ENCODE measurements around the gene HOXD11.

HOXD11 gene

DNA sequence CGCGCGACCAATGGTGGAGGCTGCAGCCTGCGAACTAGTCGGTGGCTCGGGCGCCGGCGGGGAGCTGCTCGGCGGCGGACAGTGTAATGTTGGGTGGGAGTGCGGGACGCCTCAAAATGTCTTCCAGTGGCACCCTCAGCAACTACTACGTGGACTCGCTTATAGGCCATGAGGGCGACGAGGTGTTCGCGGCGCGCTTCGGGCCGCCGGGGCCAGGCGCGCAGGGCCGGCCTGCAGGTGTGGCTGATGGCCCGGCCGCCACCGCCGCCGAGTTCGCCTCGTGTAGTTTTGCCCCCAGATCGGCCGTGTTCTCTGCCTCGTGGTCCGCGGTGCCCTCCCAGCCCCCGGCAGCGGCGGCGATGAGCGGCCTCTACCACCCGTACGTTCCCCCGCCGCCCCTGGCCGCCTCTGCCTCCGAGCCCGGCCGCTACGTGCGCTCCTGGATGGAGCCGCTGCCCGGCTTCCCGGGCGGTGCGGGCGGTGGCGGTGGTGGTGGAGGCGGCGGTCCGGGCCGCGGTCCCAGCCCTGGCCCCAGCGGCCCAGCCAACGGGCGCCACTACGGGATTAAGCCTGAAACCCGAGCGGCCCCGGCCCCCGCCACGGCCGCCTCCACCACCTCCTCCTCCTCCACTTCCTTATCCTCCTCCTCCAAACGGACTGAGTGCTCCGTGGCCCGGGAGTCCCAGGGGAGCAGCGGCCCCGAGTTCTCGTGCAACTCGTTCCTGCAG lies 15.8 kb downstream of the HOXD11 start, which contains the start of gene HOXD9:
Gene HOXD9, plus strand, starts transcription at position 37 of the 728 bp plus-strand sequence. Its CDS starts 50 bp downstream, at position 87.
- H3K9ac ChIP-seq (ENCODE audit: low read depth in 1 of 2, low read length in 2 of 2): peak within 1 kb of the TSS in 1 of 2 donors; percentile 53
- no peaks in the 10 kb centered on the region for H3K36me3 ChIP-seq (ENCODE audit: control insufficient read depth in 2 of 2, insufficient read depth in 2 of 2, low read length in 2 of 2)
- H3K27ac ChIP-seq (ENCODE audit: low read depth in 2 of 2, low read length in 2 of 2): peak within 1 kb of the TSS; percentile 21 to 58
- peaks cover 56 to 64% of the 10 kb centered on the region in 2 donors for H3K27me3 ChIP-seq (ENCODE audit: control insufficient read depth in 2 of 2, insufficient read depth in 2 of 2, low read length in 2 of 2)
- no peaks in the 10 kb centered on the region for H3K9me3 ChIP-seq (ENCODE audit: control insufficient read depth in 2 of 2, low read length in 2 of 2)
- no peaks in the 10 kb centered on the region for H3K4me1 ChIP-seq (ENCODE audit: control insufficient read depth in 2 of 2, insufficient read depth in 2 of 2, low read length in 2 of 2)
- H3K4me3 ChIP-seq (ENCODE audit: low read length in 2 of 2): peak within 1 kb of the TSS; percentile 63 to 67

DNA sequence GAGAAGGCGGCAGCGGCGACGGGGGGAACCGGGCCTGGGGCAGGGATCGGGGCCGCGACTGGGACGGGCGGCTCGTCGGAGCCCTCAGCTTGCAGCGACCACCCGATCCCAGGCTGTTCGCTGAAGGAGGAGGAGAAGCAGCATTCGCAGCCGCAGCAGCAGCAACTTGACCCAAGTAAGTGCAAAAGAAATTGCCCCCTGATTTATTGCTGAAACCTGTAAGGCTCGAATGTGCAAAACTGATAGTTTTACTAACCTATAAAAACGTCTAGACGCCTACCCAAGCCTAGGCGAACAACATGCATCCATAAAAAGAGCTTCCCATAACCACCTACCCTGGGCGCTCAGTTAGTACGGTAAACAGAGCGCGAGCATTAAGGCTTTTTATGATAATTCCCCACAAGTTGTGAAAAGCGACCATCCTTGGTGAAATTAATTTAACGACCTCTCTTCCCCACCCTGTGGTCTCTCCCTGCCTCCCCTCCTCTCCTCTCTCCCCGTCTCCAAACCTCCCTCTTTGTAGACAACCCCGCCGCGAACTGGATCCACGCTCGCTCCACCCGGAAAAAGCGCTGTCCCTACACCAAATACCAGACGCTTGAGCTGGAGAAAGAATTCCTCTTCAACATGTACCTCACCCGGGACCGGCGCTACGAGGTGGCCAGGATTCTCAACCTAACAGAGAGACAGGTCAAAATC lies 16.5 kb downstream of the HOXD11 start:
- Histone ChIP-seq H3K27me3 (ENCODE audit: control insufficient read depth in 2 of 2, insufficient read depth in 2 of 2, low read length in 2 of 2) (peaks cover 49 to 58% of the 10 kb centered on the region in 2 donors), H3K4me1 (ENCODE audit: control insufficient read depth in 2 of 2, insufficient read depth in 2 of 2, low read length in 2 of 2) (peaks cover 3% of the 10 kb centered on the region in 2 donors), H3K27ac (ENCODE audit: low read depth in 2 of 2, low read length in 2 of 2) (peak overlapping the region in 1 of 2 donors; percentile 58), H3K9me3 (ENCODE audit: control insufficient read depth in 2 of 2, low read length in 2 of 2) (no peaks in the 10 kb centered on the region), H3K4me3 (ENCODE audit: low read length in 2 of 2) (peak overlapping the region; percentile 63 to 67), H3K36me3 (ENCODE audit: control insufficient read depth in 2 of 2, insufficient read depth in 2 of 2, low read length in 2 of 2) (no peaks in the 10 kb centered on the region), H3K9ac (ENCODE audit: low read depth in 1 of 2, low read length in 2 of 2) (peak overlapping the region in 1 of 2 donors; percentile 53)

DNA sequence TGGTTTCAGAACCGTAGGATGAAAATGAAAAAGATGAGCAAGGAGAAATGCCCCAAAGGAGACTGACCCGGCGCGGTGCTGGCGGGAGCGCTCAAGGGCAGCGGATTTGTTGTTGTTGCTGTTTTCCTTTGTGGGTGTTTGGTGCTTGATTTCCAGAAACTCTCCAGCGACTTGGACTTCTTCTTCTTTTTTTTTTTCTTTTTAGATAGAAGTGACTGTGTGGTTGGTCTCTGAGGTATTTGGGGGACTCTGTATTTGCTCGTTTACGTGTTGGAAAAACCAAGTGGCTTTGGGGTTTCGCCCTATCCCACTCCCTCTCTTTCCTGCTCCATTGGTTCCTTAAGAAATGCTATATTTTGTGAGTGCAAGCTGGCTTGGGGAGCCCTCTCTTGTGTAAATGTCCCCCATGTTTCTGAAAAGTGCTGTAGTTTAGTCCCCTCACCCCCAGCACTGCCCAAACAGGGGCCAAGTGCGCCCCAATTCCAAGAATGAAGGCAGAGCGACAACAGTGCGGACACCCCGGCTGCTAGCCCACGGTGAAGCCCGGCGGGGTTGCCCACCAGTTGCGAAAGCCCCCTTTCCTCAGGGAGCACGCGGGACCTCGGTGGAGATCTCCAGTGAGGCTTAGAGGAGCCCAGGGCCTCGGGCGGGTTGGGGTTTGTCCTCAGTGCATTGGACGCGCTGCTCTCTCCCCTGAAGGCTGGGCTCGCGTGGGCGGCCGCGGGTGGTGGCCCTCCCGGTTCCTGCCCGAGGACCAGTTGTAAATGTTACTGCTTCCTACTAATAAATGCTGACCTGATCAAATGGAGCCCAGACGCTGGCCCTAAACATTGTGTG lies 17.2 kb downstream of the HOXD11 start:
- Histone ChIP-seq H3K36me3 (ENCODE audit: control insufficient read depth in 2 of 2, insufficient read depth in 2 of 2, low read length in 2 of 2) (no peaks in the 10 kb centered on the region), H3K4me3 (ENCODE audit: low read length in 2 of 2) (peak overlapping the region in 1 of 2 donors; percentile 67), H3K9me3 (ENCODE audit: control insufficient read depth in 2 of 2, low read length in 2 of 2) (no peaks in the 10 kb centered on the region), H3K4me1 (ENCODE audit: control insufficient read depth in 2 of 2, insufficient read depth in 2 of 2, low read length in 2 of 2) (peaks cover 5 to 7% of the 10 kb centered on the region in 2 donors), H3K9ac (ENCODE audit: low read depth in 1 of 2, low read length in 2 of 2) (no peak overlapping the region), H3K27ac (ENCODE audit: low read depth in 2 of 2, low read length in 2 of 2) (no peak overlapping the region), H3K27me3 (ENCODE audit: control insufficient read depth in 2 of 2, insufficient read depth in 2 of 2, low read length in 2 of 2) (peaks cover 45 to 54% of the 10 kb centered on the region in 2 donors)

DNA sequence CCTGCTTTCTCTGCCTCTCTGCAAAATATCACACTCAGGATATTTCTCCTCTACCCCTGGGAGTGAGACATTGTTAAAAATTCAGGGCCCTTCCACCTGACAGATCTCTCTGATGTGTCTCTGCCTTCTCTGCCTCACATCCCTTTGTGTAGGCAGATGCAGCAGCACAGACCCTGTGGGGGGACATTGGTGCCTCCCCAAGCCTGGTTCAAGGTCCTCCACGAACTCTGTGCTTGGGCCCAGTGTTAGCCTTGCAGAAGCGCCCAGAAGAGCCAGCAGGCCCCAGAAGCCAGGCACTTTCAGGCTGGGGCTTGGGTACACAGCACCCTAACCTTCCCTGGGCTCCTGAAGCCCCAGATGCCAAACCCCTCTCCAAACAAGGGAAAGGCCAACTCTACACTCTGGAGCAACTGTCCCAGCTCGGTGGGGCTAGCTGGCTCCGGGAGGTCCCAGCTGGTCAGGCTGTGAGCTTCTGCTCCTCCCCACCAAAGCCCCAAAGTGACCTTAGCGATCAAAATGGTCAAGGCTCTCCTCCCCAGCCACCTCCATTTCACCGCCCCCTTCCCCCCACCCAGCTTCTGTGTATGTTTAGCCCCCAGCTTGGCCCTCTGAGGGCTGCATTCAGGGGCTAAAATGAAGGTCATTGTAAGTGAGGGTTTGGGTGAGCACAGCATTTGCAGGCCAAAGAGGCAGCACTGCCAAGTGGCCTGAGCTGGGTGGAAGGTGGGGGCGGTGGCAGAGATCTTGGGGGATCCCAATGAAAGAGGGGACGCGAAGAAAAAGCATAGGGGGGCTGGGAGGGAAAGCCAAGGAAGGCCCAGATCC lies 18.1 kb downstream of the HOXD11 start:
- peaks cover 38 to 45% of the 10 kb centered on the region in 2 donors for H3K27me3 ChIP-seq (ENCODE audit: control insufficient read depth in 2 of 2, insufficient read depth in 2 of 2, low read length in 2 of 2)
- H3K4me1 ChIP-seq (ENCODE audit: control insufficient read depth in 2 of 2, insufficient read depth in 2 of 2, low read length in 2 of 2): peaks cover 5 to 7% of the 10 kb centered on the region in 2 donors
- H3K27ac ChIP-seq (ENCODE audit: low read depth in 2 of 2, low read length in 2 of 2): no peak overlapping the region
- no peak overlapping the region for H3K4me3 ChIP-seq (ENCODE audit: low read length in 2 of 2)
- no peak overlapping the region for H3K9ac ChIP-seq (ENCODE audit: low read depth in 1 of 2, low read length in 2 of 2)
- no peaks in the 10 kb centered on the region for H3K9me3 ChIP-seq (ENCODE audit: control insufficient read depth in 2 of 2, low read length in 2 of 2)
- H3K36me3 ChIP-seq (ENCODE audit: control insufficient read depth in 2 of 2, insufficient read depth in 2 of 2, low read length in 2 of 2): no peaks in the 10 kb centered on the region

DNA sequence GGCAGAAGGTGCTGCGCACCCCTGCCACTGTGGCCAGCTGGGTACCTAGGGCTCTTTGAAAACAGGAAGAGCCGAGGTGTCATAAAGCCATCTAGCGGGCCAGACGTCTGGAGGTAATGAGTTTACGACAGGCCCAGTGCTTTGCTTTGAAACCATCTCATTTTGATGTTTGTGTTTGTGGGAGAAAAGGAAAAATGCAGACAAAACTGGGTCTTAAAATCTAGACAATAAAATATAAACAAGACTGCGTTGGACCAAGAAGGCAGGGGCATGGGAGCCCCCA lies 18.6 kb downstream of the HOXD11 start:
- no peak overlapping the region for H3K4me3 ChIP-seq (ENCODE audit: low read length in 2 of 2)
- H3K4me1 ChIP-seq (ENCODE audit: control insufficient read depth in 2 of 2, insufficient read depth in 2 of 2, low read length in 2 of 2): peaks cover 5 to 7% of the 10 kb centered on the region in 2 donors
- peaks cover 34 to 40% of the 10 kb centered on the region in 2 donors for H3K27me3 ChIP-seq (ENCODE audit: control insufficient read depth in 2 of 2, insufficient read depth in 2 of 2, low read length in 2 of 2)
- H3K9me3 ChIP-seq (ENCODE audit: control insufficient read depth in 2 of 2, low read length in 2 of 2): no peaks in the 10 kb centered on the region
- H3K36me3 ChIP-seq (ENCODE audit: control insufficient read depth in 2 of 2, insufficient read depth in 2 of 2, low read length in 2 of 2): no peaks in the 10 kb centered on the region
- no peak overlapping the region for H3K27ac ChIP-seq (ENCODE audit: low read depth in 2 of 2, low read length in 2 of 2)
- H3K9ac ChIP-seq (ENCODE audit: low read depth in 1 of 2, low read length in 2 of 2): no peak overlapping the region

DNA sequence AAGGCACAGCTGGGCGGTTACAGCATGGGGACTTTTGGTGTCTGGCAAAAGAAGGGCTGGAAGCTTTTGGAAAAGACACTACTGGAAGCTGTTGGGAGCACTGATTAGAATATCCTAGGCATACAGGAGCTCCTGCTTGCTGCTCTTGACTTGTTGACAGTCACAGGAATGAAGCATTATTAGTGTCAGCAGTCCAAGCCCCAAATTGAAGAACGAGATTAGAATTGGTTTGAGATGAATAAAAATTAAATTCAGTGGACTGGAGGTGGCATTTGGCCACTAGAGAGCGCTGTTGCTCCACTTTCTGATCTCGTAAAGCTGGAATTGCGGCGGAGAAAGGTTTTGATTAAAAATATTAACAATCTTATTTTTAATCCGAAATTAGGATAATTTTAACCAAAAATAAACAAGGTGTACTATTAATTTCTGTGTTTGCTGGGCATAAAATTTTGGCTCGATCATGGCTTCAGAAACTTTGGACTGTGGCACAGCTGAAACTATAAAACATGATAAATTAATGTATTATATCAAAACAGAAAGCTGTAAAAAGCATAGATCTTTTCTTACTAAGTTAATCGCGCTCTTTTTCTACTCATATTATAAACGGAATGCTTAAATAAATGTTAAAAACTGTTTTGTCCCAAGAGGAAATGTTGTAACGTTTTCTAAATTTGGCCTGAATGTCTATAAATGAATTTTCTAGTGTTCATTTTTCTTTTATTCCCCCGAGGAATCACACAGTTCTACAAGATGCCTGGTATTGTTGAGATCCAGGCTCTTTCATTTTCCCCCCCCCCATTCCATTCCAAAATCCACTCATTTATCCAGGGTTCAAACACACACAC lies 20.1 kb downstream of the HOXD11 start:
- Histone ChIP-seq H3K9me3 (ENCODE audit: control insufficient read depth in 2 of 2, low read length in 2 of 2) (no peaks in the 10 kb centered on the region), H3K4me1 (ENCODE audit: control insufficient read depth in 2 of 2, insufficient read depth in 2 of 2, low read length in 2 of 2) (peaks cover 5 to 7% of the 10 kb centered on the region in 2 donors), H3K9ac (ENCODE audit: low read depth in 1 of 2, low read length in 2 of 2) (no peak overlapping the region), H3K4me3 (ENCODE audit: low read length in 2 of 2) (no peak overlapping the region), H3K27ac (ENCODE audit: low read depth in 2 of 2, low read length in 2 of 2) (no peak overlapping the region), H3K27me3 (ENCODE audit: control insufficient read depth in 2 of 2, insufficient read depth in 2 of 2, low read length in 2 of 2) (peaks cover 27 to 34% of the 10 kb centered on the region in 2 donors), H3K36me3 (ENCODE audit: control insufficient read depth in 2 of 2, insufficient read depth in 2 of 2, low read length in 2 of 2) (no peaks in the 10 kb centered on the region)

DNA sequence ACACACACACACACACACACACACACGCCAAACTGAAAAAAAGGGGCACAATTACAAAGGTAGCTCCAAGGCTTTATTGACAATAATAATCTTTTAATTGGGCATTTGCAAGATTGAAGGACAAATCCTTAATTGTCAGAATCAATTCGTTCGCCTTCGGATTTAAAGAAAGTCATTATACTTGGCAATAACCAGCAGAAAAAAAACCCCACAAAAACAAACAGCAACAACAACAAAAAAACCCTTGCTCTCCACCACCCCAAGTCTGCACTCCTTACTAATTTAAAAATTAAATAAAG lies 20.6 kb downstream of the HOXD11 start:
- H3K27ac ChIP-seq (ENCODE audit: low read depth in 2 of 2, low read length in 2 of 2): no peak overlapping the region
- H3K4me1 ChIP-seq (ENCODE audit: control insufficient read depth in 2 of 2, insufficient read depth in 2 of 2, low read length in 2 of 2): peaks cover 5 to 7% of the 10 kb centered on the region in 2 donors
- no peaks in the 10 kb centered on the region for H3K9me3 ChIP-seq (ENCODE audit: control insufficient read depth in 2 of 2, low read length in 2 of 2)
- no peaks in the 10 kb centered on the region for H3K36me3 ChIP-seq (ENCODE audit: control insufficient read depth in 2 of 2, insufficient read depth in 2 of 2, low read length in 2 of 2)
- no peak overlapping the region for H3K9ac ChIP-seq (ENCODE audit: low read depth in 1 of 2, low read length in 2 of 2)
- no peak overlapping the region for H3K4me3 ChIP-seq (ENCODE audit: low read length in 2 of 2)
- peaks cover 27 to 35% of the 10 kb centered on the region in 2 donors for H3K27me3 ChIP-seq (ENCODE audit: control insufficient read depth in 2 of 2, insufficient read depth in 2 of 2, low read length in 2 of 2)

DNA sequence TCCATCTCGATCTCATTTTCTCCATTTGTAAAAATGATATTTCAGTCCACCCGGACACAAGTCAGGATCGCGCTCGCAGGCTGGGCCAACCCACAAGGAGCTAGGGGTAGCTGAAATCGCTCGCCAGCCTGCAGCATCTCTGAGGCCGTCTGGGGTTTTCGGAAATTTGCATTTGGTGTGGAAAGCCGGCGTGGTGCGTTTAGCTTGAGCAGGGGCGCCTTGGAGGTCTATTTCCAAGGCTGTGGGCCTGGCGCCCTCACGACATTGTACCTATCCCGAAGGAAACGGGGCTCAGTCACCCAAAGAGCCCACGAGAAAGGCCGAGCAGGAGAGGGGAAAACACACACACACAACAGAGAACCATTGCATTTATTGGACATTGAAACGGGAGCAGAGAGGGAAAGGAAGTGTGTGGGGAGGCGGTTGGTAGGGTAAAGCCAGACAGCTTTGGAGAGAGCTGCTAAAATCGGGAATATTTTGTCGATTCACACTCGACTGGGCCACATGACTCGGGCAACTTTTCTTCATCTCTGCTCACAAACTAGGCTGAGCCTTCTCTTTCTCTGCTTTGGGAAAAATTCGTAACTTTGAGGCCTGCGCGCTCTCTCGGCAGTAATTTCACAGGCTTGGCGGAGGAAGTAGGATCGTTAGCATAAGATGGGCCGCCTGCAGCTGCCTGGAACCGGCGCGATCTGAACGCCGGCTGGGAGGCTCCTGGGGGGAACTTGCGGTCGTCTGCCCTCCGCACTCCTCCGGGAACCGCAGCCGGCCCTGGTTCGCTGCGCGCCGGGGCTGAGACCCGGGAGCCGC lies 21.3 kb downstream of the HOXD11 start:
- no peaks in the 10 kb centered on the region for H3K9me3 ChIP-seq (ENCODE audit: control insufficient read depth in 2 of 2, low read length in 2 of 2)
- H3K36me3 ChIP-seq (ENCODE audit: control insufficient read depth in 2 of 2, insufficient read depth in 2 of 2, low read length in 2 of 2): no peaks in the 10 kb centered on the region
- peaks cover 5 to 7% of the 10 kb centered on the region in 2 donors for H3K4me1 ChIP-seq (ENCODE audit: control insufficient read depth in 2 of 2, insufficient read depth in 2 of 2, low read length in 2 of 2)
- peaks cover 29 to 35% of the 10 kb centered on the region in 2 donors for H3K27me3 ChIP-seq (ENCODE audit: control insufficient read depth in 2 of 2, insufficient read depth in 2 of 2, low read length in 2 of 2)
- peak overlapping the region; percentile 43 to 60 for H3K4me3 ChIP-seq (ENCODE audit: low read length in 2 of 2)
- H3K9ac ChIP-seq (ENCODE audit: low read depth in 1 of 2, low read length in 2 of 2): peak overlapping the region; percentile 47 to 50
- peak overlapping the region; percentile 72 to 74 for H3K27ac ChIP-seq (ENCODE audit: low read depth in 2 of 2, low read length in 2 of 2)
